Measurements from ENCODE around the gene RNU1-1. TPM values are rescaled to one million over a fixed set of nuclear protein-coding genes. Genes with fewer than 3 reads are reported as not detected.
"Not testable (repeated sequence)": the region's sequence is repeated elsewhere in the genome, so short reads cannot be mapped to it uniquely, and the experiment has no call there.

The RNU1-1 gene
- total RNA-seq (under 1 TPM; under 0.01 TPM), polyA plus RNA-seq (not detected)

DNA sequence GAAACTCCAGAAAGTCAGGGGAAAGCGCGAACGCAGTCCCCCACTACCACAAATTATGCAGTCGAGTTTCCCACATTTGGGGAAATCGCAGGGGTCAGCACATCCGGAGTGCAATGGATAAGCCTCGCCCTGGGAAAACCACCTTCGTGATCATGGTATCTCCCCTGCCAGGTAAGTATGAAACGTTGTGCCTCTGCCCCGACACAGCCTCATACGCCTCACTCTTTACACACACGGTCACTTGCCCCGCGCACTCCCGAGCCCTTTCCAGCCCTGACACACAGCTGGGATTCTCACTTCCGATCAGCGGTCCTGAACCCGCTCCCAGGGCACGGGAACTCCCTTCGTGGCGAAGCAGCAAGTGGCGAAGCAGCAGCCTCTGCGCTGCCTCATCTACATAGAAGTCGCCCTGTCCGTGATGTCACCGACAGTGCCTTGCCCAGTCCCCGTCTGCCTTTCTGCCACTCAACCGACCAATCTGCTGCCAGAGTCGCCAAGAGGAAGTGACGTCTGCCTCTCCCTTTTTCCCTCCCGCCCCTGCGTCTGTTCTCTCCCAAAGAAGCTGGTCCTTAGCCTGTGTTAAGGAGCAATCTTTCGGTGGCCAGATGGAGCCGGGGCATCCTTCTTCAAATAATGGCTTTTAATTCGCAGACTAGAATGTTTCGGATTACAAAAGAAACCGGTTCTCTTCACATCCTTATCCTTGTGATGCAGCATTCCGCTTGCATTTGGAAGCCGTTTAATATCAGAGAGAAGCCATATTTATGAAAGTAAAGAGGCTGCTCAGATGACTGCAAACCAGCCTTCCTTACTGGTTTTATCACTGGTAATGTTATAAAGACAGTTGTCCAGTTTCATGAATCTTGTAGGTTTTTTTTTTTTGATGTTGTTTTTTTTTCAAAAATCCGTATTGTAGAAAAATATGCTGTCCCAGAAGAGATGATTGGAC, at the start of gene RNU1-1:
Gene RNU1-1, minus strand, starts transcription at position 179 of the 949 bp plus-strand sequence.
- H3K27me3 ChIP-seq; intact Hi-C loops (cut with DNase I); H3K4me1 ChIP-seq; H3K36me3 ChIP-seq; H3K9me3 ChIP-seq: not testable (repeated sequence)
- H3K4me3 ChIP-seq: peak within 1 kb of the TSS; percentile 23 to 36 (median 30)
- DNase-seq: peak; percentile 96
- peak within 1 kb of the TSS; percentile 75 to 86 (median 82) for H3K27ac ChIP-seq
- WGBS, 2 donors: 1% methylated on average over 37 to 38 of the region's 40 CpGs
- TF ChIP-seq POLR2AphosphoS5 (IDR thresholded peaks at IDR 0.05) (peak in 2 of 4 donors; percentile 56 to 66), POLR2A (IDR thresholded peaks at IDR 0.05) (peak in 1 of 2 donors; percentile 78)

DNA sequence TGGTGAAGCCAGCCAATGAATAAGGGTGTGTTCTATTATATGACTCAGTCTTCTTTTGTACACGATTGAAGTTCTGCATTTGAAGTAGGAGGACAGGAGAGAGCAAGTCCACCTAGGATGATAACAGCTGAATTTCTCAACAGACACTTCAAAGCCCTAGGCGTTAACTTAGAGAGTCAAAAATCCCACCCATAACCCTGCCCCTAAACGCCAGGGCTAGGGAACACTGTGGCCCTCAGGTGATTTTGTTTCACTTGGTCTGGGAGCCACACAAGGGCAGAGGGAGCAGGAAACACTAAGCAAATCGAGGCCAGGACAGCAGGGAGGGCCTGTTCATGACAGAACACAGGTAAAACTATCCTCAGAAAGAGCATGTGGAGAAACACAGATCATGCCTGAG, 47.0 kb upstream of the RNU1-1 start:
- intact Hi-C loops (cut with DNase I); H3K9me3 ChIP-seq; H3K27me3 ChIP-seq; H3K4me3 ChIP-seq; H3K36me3 ChIP-seq; H3K4me1 ChIP-seq; DNase-seq; H3K27ac ChIP-seq: not testable (repeated sequence)
- WGBS, 2 donors: 75 to 85% methylated on average over 3 of the region's 4 CpGs

DNA sequence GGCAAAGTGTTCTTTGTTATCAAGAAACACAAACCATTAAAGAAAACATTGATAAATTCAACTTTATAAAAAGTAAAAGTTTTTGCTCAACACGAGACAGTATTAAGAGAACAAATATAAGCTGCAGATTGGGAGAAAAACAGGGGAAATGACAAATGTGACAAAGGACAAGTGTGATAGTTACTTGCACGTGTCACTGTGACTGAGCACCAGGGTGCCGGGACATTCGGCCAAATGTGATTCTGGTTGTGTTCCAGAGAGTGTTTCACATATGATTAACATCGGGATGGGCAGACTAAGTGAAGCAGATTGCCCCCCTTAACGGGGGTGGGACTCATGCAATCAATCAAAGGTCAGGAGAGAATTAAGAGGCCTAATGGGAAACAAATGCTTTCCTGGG, 46.4 kb upstream of the RNU1-1 start:
- H3K27ac ChIP-seq; DNase-seq; intact Hi-C loops (cut with DNase I); H3K36me3 ChIP-seq; H3K27me3 ChIP-seq; H3K9me3 ChIP-seq; H3K4me3 ChIP-seq; H3K4me1 ChIP-seq: not testable (repeated sequence)
- WGBS, 2 donors: 86 to 90% methylated on average over 4 of the region's 6 CpGs

DNA sequence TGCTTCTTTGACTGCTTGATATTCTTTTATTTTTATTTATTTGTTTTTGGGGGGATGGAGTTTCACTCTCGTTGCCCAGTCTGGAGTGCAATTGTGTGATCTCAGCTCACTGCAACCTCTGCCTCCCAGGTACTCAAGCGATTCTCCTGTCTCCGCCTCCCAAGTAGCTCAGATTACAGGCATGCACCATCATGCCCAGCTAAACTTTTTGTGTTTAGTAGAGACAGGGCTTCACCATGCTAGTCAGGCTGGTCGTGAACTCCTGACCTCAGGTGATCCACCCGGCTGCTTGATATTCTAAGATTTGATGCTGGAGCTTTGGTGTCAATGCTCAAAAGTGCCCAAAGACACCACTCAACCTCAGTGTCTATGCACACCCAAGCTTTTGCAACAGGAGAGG, 45.6 kb upstream of the RNU1-1 start:
- H3K9me3 ChIP-seq; DNase-seq; intact Hi-C loops (cut with DNase I); H3K36me3 ChIP-seq; H3K4me3 ChIP-seq; H3K4me1 ChIP-seq; H3K27me3 ChIP-seq; H3K27ac ChIP-seq: not testable (repeated sequence)
- WGBS, 2 donors: no CpG with 5 or more reads among the region's 5 CpGs

DNA sequence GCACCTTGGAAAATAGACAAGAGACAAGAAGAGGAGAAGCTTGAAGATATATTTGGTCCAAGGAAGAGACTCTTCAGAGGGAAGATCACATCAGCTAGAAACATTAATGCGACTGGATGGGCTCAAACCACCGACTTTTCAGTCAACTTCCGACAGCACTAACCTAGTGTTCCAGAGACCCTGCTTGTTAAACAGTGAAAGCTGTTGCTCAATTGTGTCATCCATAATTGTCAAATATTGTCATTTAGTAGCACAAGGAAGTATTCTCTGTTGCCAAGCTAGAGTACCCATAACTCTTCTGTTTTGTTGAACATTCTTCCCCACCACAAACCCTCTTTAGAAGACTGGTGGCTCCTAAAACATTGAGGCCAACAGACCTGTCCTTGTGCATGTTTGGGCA, 42.9 kb upstream of the RNU1-1 start:
- H3K4me1 ChIP-seq; H3K27me3 ChIP-seq; H3K9me3 ChIP-seq; DNase-seq; H3K36me3 ChIP-seq; intact Hi-C loops (cut with DNase I); H3K4me3 ChIP-seq; H3K27ac ChIP-seq: not testable (repeated sequence)
- WGBS, 2 donors: 95 to 96% methylated on average over 3 of the region's 3 CpGs

DNA sequence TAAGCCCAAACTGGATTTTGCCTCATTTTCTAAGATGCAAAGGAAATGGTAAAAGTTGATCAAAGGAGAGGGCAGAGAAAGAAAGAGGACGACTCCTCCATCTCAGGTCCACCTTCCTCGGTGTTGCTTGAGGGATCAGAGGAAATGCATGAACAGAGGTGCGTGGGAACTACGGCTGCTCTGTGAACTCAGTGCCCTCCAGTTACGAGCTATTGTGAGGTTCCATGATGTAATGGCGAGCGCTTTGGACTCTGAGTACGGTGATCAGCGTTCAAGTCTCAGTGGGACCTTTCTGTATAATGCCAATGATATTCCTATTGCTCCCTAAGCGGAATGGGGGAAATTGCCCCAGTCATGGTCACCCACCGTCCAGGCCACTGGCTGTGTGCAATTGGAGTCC, 39.2 kb upstream of the RNU1-1 start:
- H3K9me3 ChIP-seq; H3K27me3 ChIP-seq; H3K27ac ChIP-seq; H3K4me3 ChIP-seq; H3K36me3 ChIP-seq; intact Hi-C loops (cut with DNase I); DNase-seq; H3K4me1 ChIP-seq: not testable (repeated sequence)
- 93 to 95% methylated on average over 9 to 10 of the region's 11 CpGs for WGBS, 2 donors

DNA sequence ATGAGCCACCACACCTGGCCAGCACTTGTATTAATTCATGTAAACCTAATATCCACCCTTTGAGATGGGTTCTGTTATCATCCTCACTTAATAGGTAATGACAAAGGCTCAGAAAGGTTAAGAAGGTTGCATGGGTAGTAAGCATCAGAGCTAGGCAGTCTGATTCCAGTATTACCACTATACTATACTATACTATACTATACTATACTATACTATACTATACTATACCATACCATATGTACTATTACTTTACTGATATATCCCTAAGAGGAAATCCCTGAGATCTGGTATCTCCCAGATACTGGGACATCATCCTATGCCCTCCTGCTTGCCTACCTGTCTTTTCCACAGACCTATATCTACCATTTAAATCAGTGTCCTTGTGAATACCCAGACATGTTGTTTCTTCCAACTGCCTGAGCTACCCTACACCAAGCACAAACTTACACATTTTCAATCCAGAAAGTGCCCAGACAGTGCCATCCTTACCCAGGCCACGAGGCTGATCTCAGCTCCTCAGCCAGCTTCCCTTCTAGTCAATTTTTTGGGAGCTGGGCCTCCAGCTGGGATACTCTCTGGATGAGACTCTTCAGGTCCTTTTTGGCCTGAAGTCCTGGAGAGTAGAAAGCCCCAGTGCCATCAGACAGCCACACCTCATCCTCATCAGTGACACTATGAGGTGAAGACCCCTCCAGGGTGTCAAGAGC, 36.3 kb upstream of the RNU1-1 start:
- intact Hi-C loops (cut with DNase I); H3K4me1 ChIP-seq: not testable (repeated sequence)
- 64 to 65% methylated on average over 1 of the region's 1 CpG for WGBS, 2 donors

DNA sequence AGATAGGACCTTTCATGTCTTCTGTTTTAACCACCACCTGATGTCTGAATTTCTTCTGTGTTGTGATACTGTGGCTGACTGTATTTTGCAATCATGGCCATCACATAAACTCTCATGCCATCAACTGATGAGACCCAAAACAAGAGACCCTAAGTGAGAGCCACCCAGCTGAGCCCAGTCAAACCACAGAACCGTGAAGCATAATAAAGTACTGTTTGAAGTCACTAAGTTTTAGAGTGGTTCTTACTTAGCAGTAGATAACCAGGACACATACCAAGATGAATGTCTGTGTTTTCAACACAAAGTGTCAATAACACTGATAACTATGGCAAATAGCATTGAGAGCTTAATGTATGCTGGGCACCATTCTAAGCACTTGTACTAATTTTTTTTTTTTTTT, 35.5 kb upstream of the RNU1-1 start:
- H3K4me1 ChIP-seq; H3K27ac ChIP-seq; H3K27me3 ChIP-seq; H3K4me3 ChIP-seq; intact Hi-C loops (cut with DNase I); DNase-seq; H3K36me3 ChIP-seq; H3K9me3 ChIP-seq: not testable (repeated sequence)
- 52 to 66% methylated on average over 1 of the region's 1 CpG for WGBS, 2 donors

More for the DNA sequence above, 36.3 kb upstream of the RNU1-1 start:
- H3K27me3 ChIP-seq, DNase-seq, H3K36me3 ChIP-seq, H3K27ac ChIP-seq, H3K9me3 ChIP-seq, H3K4me3 ChIP-seq: not testable (repeated sequence)

DNA sequence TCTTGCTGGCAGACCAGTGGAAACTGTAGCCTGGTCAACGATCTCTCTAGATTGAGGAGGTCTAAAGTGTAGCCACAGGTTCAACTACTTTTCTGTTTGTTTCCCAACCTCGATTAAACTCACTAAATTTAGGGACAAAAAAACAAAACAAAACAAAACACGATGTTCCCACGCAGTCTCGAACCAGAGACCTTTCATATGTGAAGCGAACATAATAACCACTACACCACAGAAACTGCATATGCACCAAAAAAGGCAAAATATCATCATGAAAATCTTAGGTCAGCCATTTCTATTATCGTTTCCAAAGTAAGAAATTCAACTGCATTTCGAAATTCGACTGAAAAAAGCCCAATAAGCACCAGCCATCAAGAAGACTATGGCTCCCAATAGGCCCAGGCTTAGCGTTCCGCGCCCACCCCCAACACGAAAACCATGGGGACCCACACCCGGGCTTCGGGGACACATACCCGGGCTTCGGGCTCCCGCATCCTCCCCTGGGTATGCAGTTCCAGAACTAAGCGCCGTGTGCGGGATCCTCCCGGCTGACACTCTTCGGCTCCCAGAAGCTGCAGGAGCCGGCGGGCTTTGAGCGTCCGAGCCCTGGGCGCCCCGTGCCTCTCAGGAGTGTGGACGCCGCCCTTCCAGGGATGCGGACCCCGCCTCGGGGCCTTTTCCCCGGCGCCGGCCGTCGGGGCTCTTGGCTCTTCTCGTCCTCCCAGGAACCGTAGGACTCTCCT, 33.6 kb upstream of the RNU1-1 start:
- H3K27ac ChIP-seq; H3K27me3 ChIP-seq; H3K36me3 ChIP-seq; H3K9me3 ChIP-seq; DNase-seq; H3K4me1 ChIP-seq; intact Hi-C loops (cut with DNase I); H3K4me3 ChIP-seq: not testable (repeated sequence)
- 76 to 77% methylated on average over 7 to 27 of the region's 41 CpGs for WGBS, 2 donors

DNA sequence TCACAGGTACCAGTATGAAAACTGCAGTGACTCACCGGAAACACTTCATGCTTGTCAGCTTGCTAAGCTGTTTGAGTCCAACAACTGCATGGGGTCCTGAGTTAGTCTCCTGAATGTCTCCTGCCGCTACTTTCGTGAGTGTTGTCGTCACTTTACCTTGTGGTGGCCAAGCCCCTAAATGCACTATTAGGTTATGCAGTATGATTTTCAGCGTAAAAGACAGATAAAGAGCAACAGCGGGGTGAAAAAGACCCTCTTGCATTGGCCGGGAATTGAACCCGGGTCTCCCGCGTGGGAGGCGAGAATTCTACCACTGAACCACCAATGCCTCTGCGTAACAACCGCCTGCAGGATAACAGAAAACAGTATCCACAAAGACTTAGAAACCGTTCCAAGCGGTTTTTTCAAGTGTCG, 31.6 kb upstream of the RNU1-1 start:
- intact Hi-C loops (cut with DNase I): not testable (repeated sequence)

DNA sequence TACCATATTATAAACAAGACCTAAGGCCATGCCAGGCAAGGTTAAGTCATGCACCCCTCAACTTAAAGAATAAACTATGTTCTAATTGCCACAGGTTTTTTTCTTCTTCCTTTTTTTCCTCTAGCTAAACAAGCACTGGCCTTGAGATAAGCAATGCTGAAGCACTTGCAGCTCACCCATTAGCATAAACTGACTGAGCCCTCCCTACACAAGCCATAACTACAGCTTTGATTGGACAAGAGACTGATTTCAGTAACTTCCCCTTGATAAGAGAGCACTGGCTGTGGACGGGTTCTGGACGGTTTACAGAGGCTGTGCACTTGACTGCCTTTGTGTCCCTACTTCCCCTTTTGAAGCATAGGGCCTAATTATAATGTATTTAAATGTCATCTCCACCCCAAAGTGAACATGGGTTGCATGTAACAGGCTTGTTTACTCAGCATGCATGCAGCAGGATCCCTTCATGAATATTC, 26.4 kb upstream of the RNU1-1 start:
- H3K4me3 ChIP-seq; H3K27me3 ChIP-seq; H3K9me3 ChIP-seq; DNase-seq; intact Hi-C loops (cut with DNase I); H3K36me3 ChIP-seq; H3K27ac ChIP-seq; H3K4me1 ChIP-seq: not testable (repeated sequence)
- WGBS, 2 donors: 0% methylated on average over 1 to 2 of the region's 2 CpGs

More for the DNA sequence above, 31.6 kb upstream of the RNU1-1 start:
- not testable (repeated sequence) for H3K36me3 ChIP-seq, H3K9me3 ChIP-seq, H3K27me3 ChIP-seq, H3K4me3 ChIP-seq, H3K4me1 ChIP-seq, H3K27ac ChIP-seq, DNase-seq
- WGBS, 2 donors: 57 to 58% methylated on average over 11 to 12 of the region's 16 CpGs

DNA sequence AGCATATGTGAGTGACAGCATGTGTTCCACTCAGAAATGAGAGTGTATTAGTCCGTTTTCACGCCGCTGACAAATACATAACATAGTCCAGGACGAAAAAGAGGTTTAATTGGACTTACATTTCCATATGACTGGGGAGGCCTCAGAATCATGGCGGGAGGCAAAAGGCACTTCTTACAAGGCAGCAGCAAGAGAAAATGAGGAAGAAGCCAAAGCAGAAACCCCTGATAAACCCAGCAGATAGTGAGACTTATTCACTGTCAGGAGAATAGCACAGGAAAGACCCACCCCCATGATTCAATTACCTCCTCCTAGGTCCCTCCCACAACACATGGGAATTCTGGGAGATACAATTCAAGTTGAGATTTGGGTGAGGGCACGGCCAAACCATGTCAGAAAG, 23.4 kb upstream of the RNU1-1 start:
- peaks cover 0 to 11% (median 7%) of the 10 kb centered on the region in 4 donors for H3K4me1 ChIP-seq
- 73 to 96% methylated on average over 5 of the region's 6 CpGs for WGBS, 2 donors
- H3K36me3 ChIP-seq; H3K27ac ChIP-seq; H3K4me3 ChIP-seq; DNase-seq; intact Hi-C loops (cut with DNase I); H3K9me3 ChIP-seq: not testable (repeated sequence)
- peaks cover 0 to 28% (median 14%) of the 10 kb centered on the region in 3 donors for H3K27me3 ChIP-seq
